IPS-NIHi11 (cell line): ENCODE results near the gene RETREG1.
A peak's percentile ranks its signal among the peaks of the same experiment; 100 is the strongest.
"Not testable (repeated sequence)": the region's sequence is repeated elsewhere in the genome, so short reads cannot be mapped to it uniquely, and the experiment has no call there.

Source experiments
- DNase-seq: peaks from one replicate; pipeline ENCODE4 v3.0.0; 2012; ENCODE audit warnings: mixed read lengths, low spot score

The RETREG1 gene

GRCh38 chr5:16615741-16616535, 859 bp downstream of the RETREG1 start:
- no peak for DNase-seq

DNA sequence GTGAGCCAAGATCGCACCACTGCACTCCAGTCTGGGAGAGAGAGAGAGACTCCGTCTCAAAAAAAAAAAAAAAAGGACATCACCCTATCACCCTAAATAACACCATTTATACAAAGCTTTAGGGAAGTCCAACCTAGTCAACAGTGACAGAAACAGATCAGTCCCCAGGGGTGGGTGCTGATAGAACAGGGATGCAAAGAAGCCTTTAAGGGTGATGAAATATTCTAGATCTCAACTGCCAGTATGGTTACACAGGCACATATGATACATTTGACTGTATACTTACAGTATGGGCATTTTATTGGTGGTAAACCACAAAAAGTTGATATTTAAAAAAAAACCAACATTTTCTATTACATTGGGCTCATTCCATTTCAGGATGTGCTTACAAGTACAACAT, 4.8 kb downstream of the RETREG1 start:
- DNase-seq = no peak

- not testable (repeated sequence) for DNase-seq
Observed at GRCh38 chr5:16610896-16611295, 5.9 kb downstream of the RETREG1 start.

- no peak for DNase-seq
Observed at GRCh38 chr5:16609412-16609811, 7.4 kb downstream of the RETREG1 start.

GRCh38 chr5:16606628-16607027, 10.2 kb downstream of the RETREG1 start:
- no peak for DNase-seq

- no peak for DNase-seq
Observed at GRCh38 chr5:16603701-16604100, 13.1 kb downstream of the RETREG1 start.

GRCh38 chr5:16603295-16603694, 13.5 kb downstream of the RETREG1 start:
- DNase-seq = no peak

DNA sequence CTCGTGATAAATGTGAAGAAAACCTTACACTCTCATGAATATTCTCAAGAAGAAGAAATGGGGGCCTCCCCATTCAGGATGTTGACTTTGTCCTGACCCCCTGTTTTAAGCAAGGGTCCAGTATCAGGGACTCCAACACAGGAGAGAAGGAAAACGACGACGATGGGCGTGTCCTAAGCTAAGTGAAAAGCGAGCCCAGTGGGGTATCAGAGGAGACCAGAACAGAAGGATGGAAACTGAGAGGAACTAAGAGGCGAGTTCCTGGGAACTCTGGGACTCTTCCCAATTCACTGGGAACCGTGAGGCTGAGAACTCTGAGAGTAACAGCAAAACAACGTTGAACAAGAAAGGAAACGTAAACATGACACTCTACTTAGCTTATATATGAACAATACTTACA, 14.6 kb downstream of the RETREG1 start:
- no peak for DNase-seq

DNA sequence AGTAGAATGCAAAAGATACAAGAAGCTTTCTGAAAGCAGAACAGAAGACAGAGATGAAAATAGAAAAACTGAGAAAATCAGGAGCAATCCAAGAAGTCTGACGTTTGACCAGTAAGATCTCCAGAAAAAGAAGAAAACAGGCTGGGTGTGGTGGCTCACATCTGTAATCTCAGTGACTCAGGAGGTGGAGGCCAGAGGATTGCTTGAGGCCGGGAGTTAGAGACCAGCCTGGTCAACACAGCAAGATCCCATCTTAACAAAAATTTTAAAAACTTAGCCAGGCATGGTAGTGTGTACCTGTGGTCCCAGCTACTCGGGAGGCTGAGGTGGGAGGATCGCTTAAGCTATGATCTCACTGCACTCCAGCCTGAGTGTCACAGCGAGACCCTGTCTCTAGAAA, 15.9 kb downstream of the RETREG1 start:
- DNase-seq = no peak

DNA sequence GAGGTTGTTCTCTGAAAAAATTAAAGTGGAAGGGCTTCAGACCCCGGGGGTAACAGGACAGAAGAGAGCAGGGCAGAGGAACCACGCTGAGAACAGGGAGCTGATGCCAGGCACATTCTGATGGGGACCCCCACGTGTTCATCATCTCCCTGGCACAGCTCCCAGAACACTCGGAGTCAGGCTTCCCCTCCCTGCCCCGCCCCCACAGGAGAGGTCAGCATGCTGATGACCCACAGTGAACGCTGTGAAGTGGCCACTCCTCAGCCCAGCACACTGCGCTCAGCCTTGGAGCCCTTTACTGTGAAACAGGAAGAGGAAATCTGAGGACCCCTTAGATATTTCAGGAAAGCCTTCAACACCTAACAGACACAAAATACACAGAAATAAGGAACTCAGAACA, 16.4 kb downstream of the RETREG1 start:
- no peak for DNase-seq

DNA sequence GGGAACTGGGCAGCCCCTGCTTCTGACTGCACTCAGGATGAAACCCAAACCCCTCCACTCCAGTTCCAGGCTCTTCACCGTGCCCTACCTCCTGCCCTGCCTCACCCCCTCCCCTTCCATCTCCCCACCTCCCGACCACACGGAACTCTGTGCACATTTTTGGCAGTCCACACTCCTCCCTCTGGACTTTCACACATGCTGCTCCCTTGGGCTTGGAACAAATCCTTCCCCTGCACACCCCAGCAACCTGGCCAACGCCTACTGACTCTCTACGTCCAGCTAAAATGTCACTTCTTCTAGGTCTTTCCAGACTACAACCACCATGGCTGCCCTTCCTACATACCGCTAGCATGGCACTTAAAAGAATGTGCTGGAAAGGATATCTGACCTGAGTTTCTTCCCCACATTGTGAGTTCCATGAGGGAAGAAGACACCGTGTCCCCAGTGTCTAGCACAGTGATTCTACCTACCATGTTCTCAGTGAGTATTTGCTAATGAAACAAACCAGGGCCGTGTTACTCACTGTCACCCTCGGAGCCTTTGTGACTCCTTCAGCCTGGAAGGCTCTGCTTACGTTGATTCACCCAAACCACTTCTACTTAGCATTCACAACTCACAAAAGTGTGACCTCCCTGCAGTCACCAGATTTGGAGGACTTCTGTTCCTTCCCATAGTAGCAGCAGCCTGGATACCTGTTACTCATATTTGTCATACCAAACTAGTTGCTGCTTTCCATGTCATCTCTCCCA, 18.7 kb downstream of the RETREG1 start:
- DNase-seq = no peak

DNA sequence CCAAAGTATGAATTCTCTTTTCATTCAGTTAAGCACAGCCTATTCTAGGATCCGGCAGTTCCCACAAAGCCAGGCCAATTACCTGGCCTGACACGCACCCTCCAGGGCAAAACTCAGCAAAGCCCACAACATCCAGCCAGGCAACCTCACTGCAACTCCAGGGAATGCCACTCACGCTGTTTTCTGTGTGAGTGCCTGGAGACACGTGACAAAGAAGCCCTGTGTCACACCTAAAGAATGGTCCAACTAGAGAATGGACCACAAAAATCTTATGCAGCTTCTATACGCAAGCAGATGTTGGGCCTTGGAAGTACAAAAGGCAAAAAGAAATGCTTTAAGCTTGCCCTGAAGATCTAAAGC, 20.2 kb downstream of the RETREG1 start:
- DNase-seq = no peak

- DNase-seq = no peak
Observed at GRCh38 chr5:16595881-16596580, 20.8 kb downstream of the RETREG1 start.

DNA sequence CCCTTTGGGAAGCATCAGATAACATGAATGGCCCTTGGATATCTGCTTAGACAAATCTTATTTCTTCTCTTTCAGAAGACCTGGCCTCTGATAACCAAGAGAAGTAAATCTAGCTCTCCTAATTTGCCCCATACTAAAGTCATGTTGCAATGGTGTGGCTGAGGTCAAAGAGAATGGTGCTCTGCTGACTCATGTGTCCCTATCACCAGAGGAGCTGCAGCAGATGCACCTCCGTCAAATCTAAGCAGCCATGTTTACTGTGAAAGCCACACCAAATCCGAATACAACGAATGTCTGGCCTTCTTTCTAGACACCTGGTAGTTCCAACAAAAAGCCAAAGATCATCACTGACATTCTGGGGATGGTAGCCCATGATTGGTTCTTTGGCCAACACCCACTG, 23.2 kb downstream of the RETREG1 start:
- no peak for DNase-seq

- DNase-seq = no peak
Observed at GRCh38 chr5:16593013-16593412, 23.8 kb downstream of the RETREG1 start.

GRCh38 chr5:16592255-16592654, 24.5 kb downstream of the RETREG1 start:
- DNase-seq = no peak

DNA sequence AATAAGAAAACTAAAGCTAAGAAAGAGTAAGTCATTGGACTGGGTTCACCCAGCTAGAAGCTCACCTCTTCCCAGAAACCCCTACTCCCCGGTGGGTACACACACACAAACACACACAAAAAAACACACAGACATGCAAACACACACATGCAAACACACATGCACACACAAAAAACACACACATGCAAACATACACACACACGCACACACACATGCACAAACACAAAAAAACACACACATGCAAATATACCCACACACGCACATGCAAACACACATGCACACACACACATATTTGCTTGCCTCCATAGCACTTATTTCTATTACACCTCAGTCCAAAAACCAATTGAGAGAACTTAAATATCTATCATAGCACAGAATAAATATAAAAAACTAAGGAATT, 26.1 kb downstream of the RETREG1 start:
- no peak for DNase-seq

DNA sequence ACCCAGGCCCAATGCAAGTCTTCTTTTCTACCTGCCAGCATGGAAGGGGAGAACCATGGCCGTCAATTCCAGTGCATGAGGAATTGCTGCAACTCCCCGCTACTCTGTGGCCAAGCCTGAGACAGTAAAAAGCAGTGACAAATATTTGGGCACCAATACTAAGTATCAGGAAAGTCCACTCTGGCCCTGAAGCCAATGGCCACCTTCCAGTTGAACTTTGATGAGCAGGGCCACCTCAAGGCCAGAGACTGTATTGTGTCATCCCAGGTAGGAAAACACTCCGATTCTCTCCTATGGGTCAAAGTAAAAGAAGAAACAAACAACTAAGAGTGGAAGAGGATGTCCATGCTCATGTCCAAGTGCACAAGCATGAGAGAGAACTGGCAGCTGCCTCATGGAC, 27.1 kb downstream of the RETREG1 start:
- no peak for DNase-seq

- DNase-seq = no peak
Observed at GRCh38 chr5:16588434-16589214, 28.2 kb downstream of the RETREG1 start.

DNA sequence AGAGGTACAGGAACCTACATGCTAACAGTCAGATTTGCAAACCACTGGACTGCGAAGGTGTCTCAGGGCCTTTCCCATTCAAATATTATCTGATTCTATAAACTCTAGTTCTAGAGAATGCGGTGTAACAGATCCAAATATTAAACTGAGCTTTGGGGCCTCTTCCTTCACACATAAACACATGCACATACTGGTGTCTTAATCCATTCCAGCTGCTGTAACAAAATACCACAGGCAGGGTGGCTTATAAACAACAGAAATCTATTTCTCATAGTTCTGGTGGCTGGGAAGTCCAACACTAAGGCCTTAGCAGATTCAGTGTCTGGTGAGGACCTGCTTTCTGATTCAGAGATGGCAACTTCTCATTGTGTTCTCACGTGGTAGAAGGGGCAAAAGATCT, 30.2 kb downstream of the RETREG1 start:
- no peak for DNase-seq

DNA sequence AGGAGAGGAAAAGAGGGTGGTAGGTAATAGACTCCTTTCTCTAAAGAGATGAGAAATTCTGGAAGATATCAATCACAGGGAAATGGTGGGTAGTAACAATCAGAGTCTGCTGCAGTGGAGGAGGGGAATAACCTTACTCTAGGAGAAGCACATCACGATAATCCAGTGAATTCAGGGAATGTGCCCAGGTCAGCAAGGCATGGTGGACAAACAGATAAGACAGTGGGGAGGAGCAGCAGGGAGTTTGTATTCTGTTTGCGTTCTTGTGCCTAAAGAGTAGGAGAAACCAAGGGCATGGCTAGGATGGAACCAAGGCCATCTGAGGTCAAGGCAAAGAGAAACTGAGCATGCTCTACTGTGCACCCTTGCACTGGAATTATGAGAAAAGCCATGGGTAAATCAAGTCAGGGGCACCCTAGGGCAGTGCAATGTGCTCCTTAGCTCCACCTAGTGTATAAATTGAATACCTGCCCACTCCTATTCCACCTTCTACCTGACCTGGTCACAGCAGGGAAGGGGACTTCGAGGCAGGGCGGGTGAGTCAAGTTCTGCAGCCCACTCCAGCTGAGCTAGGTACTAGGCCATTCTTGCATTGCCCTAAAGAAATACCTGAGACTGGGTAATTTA, 31.6 kb downstream of the RETREG1 start:
- peak; percentile 58 for DNase-seq

- no peak for DNase-seq
Observed at GRCh38 chr5:16582081-16582480, 34.7 kb downstream of the RETREG1 start.
